NCI-H1105 treated with DMSO at 0.1 percent for 48 hours (cell line): ENCODE data around the gene CPM.
"Not testable (repeated sequence)": the region's sequence is repeated elsewhere in the genome, so short reads cannot be mapped to it uniquely, and the experiment has no call there.

Experiments used
- DNase-seq: peaks from one replicate; lab custom pipeline; 2025; lab: John Stamatoyannopoulos, UW

CPM gene

DNA sequence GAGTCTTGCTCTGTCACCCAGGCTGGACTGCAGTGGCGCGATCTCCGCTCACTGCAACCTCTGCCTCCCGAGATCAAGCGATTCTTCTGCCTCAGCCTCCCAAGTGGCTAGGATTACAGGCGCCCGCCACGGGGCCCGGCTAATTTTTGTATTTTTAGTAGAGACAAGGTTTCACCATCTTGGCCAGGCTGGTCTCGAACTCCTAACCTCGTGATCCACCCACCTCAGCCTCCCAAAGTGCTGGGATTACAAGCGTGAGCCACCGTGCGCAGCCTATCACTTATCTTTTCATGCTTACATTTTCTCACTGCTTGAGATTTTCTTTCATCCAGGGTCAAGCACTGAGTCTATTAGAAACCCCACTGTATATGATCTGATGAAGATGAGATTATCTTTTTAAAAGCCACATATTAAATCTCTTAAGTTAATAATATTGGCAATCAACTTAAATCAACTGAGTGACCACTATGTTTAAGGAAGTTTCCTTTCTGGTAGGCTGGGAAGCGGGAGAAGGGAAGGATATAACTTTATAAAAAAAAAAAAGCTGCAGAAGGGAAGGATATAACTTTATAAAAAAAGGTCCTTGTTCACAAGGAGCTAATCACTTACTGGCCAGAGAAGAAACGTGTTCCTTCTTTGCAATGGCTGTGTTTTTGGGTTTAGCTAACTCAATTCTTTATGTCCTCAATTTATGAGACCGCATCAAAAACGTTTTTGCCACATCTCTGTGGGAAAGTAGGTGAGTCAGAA lies 126.3 kb downstream of the CPM start:
- DNase-seq: no peak

DNA sequence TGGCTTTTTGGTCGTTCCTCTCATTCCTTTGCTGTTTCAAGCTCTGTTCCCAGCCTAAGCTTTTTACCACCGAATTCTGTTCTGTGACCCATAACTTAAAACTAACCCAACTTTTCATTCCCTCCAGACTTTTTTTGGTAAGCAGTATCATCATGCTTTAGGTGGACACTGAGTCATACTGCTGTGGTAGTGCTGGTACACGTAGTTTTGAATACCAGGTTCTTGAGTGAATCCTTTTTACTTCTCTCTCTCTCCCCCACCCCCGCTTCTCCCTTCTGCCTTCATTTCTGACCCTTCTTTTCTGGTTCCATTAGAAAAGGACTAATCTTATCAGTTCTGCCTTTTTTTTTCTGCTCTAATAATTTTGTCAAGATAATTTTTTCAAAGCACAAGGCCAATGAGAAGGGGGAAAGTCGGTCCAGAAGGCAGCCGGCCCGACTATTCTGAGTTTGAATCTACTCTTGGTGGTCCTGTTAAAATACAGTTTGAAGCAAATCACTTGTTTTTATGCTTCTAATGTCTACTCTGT lies 127.3 kb downstream of the CPM start:
- no peak for DNase-seq

GRCh38 chr12:68804657-68805591 lies 128.0 kb downstream of the CPM start:
- DNase-seq: no peak

DNA sequence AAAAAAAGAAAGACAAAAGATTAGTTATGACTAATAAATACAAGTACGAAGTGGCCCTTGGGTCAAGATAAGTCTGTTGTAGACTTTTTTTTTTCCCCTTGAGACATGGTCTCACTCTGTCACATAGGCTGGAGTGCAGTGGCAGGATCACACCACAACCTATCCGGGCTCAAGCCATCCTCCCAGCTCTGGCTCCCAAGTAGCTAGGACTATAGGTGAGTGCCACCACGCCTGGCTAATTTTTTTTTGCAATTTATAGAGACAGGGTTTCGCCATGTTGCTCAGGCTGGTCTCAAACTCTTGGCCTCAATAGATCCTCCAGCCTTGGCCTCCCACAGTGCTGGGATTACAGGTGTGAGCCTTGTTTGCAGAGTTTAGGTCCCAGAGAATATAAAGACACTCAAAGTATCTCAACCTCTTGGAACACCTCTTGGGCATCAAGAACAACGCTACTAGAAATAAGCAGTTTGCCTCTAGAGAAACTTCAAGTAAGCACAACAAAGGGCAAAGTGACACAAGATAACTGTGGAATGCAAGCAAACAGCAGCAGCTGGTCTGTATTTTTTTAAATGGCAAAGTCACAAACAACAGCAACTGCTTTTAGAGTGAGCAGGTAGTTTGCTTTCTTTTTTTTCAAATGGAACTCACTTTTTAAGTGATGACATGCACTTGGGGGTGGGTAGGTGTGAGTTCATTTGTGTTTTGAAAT lies 128.9 kb downstream of the CPM start:
- no peak for DNase-seq

- not testable (repeated sequence) for DNase-seq
Observed at GRCh38 chr12:68802911-68803651, 129.9 kb downstream of the CPM start.

- DNase-seq: not testable (repeated sequence)
Observed at GRCh38 chr12:68802372-68802745, 130.6 kb downstream of the CPM start.
